Activated CD8-positive, alpha-beta T cell treated with anti-CD3 and anti-CD28 coated beads, Interleukin-2, amount 10 ng/mL, durations not matched to agents 7 days and 5 days (primary cell): ENCODE results near the gene CD70. TPM values are rescaled to one million over a fixed set of nuclear protein-coding genes. Genes with fewer than 3 reads are reported as not detected.
"Not testable (repeated sequence)": the region's sequence is repeated elsewhere in the genome, so short reads cannot be mapped to it uniquely, and the experiment has no call there.

ENCODE experiments used
- ATAC-seq: fragments of 150-1000 bp; cut with Tn5 transposase; one replicate; pipeline ENCODE4 v1.10.0; 2021; ENCODE audit warnings: moderate library complexity
- CTCF ChIA-PET: fragments of 350-600 bp; sonication (Branson Sonifier 250); formaldehyde crosslinking; loops from one replicate; lab custom pipeline; 2021; ENCODE audit warnings: antibody characterized with exemption; lab: Charles Lee
- POLR2A ChIA-PET: fragments of 350-600 bp; sonication (Branson Sonifier 250); formaldehyde crosslinking; loops from one replicate; lab custom pipeline; 2021; ENCODE audit warnings: antibody characterized with exemption; lab: Charles Lee
- DNase-seq: peaks from one replicate; pipeline ENCODE4 v3.0.0-alpha.2; 2020
- H3K27ac Mint-ChIP-seq: one replicate; pipeline ENCODE4 v1.8.0; 2021; ENCODE audit warnings: mild to moderate bottlenecking, mixed read lengths
- H3K27me3 Mint-ChIP-seq: one replicate; pipeline ENCODE4 v1.8.0; 2021; ENCODE audit warnings: low read depth, mixed read lengths
- H3K36me3 Mint-ChIP-seq: one replicate; pipeline ENCODE4 v1.8.0; 2021; ENCODE audit warnings: low read depth, mixed read lengths
- H3K4me1 Mint-ChIP-seq: one replicate; pipeline ENCODE4 v1.8.0; 2021; ENCODE audit warnings: low read depth, mixed read lengths
- H3K4me3 Mint-ChIP-seq: one replicate; pipeline ENCODE4 v1.8.0; 2021; ENCODE audit warnings: mild to moderate bottlenecking, mixed read lengths
- H3K9me3 Mint-ChIP-seq: one replicate; pipeline ENCODE4 v1.8.0; 2022; ENCODE audit warnings: mixed read lengths; ENCODE audit not compliant: insufficient read depth
- total RNA-seq, 2 experiments: library from RNA; stranded (reverse); gene quantifications; one replicate each; pipeline ENCODE4 v1.2.3, GENCODE V29; 2021

CD70 gene
- total RNA-seq, 2 experiments from 2014 or later: 16.9 to 17.3 TPM

GRCh38 chr19:6586056-6586455 lies 4.9 kb downstream of the CD70 start:
- H3K27me3 Mint-ChIP-seq: peaks cover 25% of the 10 kb centered on the region
- ChIA-PET CTCF (no interaction called here), POLR2A (interaction anchor here (0.6 kb wide), 1 partner anchor 8 kb away, joined by 3 read pairs; no protein-coding TSS in a partner anchor)
- no peaks in the 10 kb centered on the region for H3K9me3 Mint-ChIP-seq
- ATAC-seq: no peak
- no peak for DNase-seq
- no peak overlapping the region for H3K27ac Mint-ChIP-seq
- H3K4me1 Mint-ChIP-seq: peaks cover 46% of the 10 kb centered on the region
- H3K4me3 Mint-ChIP-seq: no peak overlapping the region
- peaks cover 18% of the 10 kb centered on the region for H3K36me3 Mint-ChIP-seq

GRCh38 chr19:6582515-6583484 lies 8.2 kb downstream of the CD70 start:
- not testable (repeated sequence) for H3K9me3 Mint-ChIP-seq, DNase-seq, ATAC-seq, H3K36me3 Mint-ChIP-seq, H3K4me3 Mint-ChIP-seq
- Mint-ChIP-seq H3K27ac (peak overlapping the region; percentile 18), H3K4me1 (peaks cover 26% of the 10 kb centered on the region), H3K27me3 (peaks cover 12% of the 10 kb centered on the region)
- ChIA-PET POLR2A (interaction anchor here (0.7 kb wide), 1 partner anchor 61 kb away, joined by 3 read pairs; no protein-coding TSS in a partner anchor), CTCF (interaction anchor here (1.1 kb wide), 1 partner anchor 24 kb away, joined by 3 read pairs; no protein-coding TSS in a partner anchor)

- H3K27me3 Mint-ChIP-seq: peaks cover 3% of the 10 kb centered on the region
- DNase-seq (no peak), ATAC-seq (no peak)
- no peak overlapping the region for H3K27ac Mint-ChIP-seq
- peaks cover 10% of the 10 kb centered on the region for H3K4me1 Mint-ChIP-seq
- CTCF ChIA-PET: no interaction called here
- peaks cover 3% of the 10 kb centered on the region for H3K36me3 Mint-ChIP-seq
- POLR2A ChIA-PET: no interaction called here
- no peak overlapping the region for H3K4me3 Mint-ChIP-seq
- no peaks in the 10 kb centered on the region for H3K9me3 Mint-ChIP-seq
Measured at GRCh38 chr19:6580313-6580712, 10.6 kb downstream of the CD70 start.

- ChIA-PET CTCF (no interaction called here), POLR2A (no interaction called here)
- no peak for DNase-seq
- Mint-ChIP-seq H3K4me1 (peaks cover 10% of the 10 kb centered on the region), H3K9me3 (no peaks in the 10 kb centered on the region), H3K27ac (no peak overlapping the region), H3K36me3 (peaks cover 3% of the 10 kb centered on the region), H3K4me3 (no peak overlapping the region), H3K27me3 (peaks cover 3% of the 10 kb centered on the region)
- ATAC-seq: no peak
Measured at GRCh38 chr19:6579450-6580178, 11.3 kb downstream of the CD70 start.

- POLR2A ChIA-PET: interaction anchor here (0.6 to 1.4 kb wide), 8 partner anchors 9 to 507 kb away, joined by 3 to 16 read pairs (median 3); partner anchors contain the start of gene TNFSF14
- H3K27me3 Mint-ChIP-seq: peaks cover 3% of the 10 kb centered on the region
- H3K36me3 Mint-ChIP-seq: no peaks in the 10 kb centered on the region
- CTCF ChIA-PET: interaction anchor here (1.0 to 1.4 kb wide), 2 partner anchors 54 to 285 kb away, joined by 3 to 4 read pairs; no protein-coding TSS in a partner anchor
- peaks cover 10% of the 10 kb centered on the region for H3K4me1 Mint-ChIP-seq
- ATAC-seq: peak; percentile 86
- no peak overlapping the region for H3K27ac Mint-ChIP-seq
- H3K4me3 Mint-ChIP-seq: no peak overlapping the region
- H3K9me3 Mint-ChIP-seq: no peaks in the 10 kb centered on the region
- DNase-seq: peak; percentile 56
Measured at GRCh38 chr19:6577476-6578125, 13.3 kb downstream of the CD70 start.

GRCh38 chr19:6576869-6577475 lies 14.0 kb downstream of the CD70 start:
- Mint-ChIP-seq H3K27me3 (peaks cover 5% of the 10 kb centered on the region), H3K36me3 (no peaks in the 10 kb centered on the region), H3K4me1 (peaks cover 10% of the 10 kb centered on the region), H3K9me3 (no peaks in the 10 kb centered on the region), H3K4me3 (no peak overlapping the region), H3K27ac (no peak overlapping the region)
- DNase-seq (no peak), ATAC-seq (no peak)
- ChIA-PET CTCF (interaction anchor here (1.0 to 1.4 kb wide), 2 partner anchors 55 to 286 kb away, joined by 3 to 4 read pairs; no protein-coding TSS in a partner anchor), POLR2A (interaction anchor here (0.6 to 1.4 kb wide), 7 partner anchors 11 to 508 kb away, joined by 3 to 16 read pairs (median 3); partner anchors contain the start of gene TNFSF14)

- no peak for DNase-seq
- H3K27ac Mint-ChIP-seq: no peak overlapping the region
- no peak overlapping the region for H3K4me3 Mint-ChIP-seq
- H3K36me3 Mint-ChIP-seq: no peaks in the 10 kb centered on the region
- H3K4me1 Mint-ChIP-seq: peaks cover 4% of the 10 kb centered on the region
- ChIA-PET POLR2A (interaction anchor here (0.6 kb wide), 1 partner anchor 18 kb away, joined by 3 read pairs; no protein-coding TSS in a partner anchor), CTCF (no interaction called here)
- H3K9me3 Mint-ChIP-seq: no peaks in the 10 kb centered on the region
- ATAC-seq: no peak
- H3K27me3 Mint-ChIP-seq: peaks cover 13% of the 10 kb centered on the region
Measured at GRCh38 chr19:6573350-6573749, 17.6 kb downstream of the CD70 start.

GRCh38 chr19:6572217-6572616 lies 18.7 kb downstream of the CD70 start:
- no peaks in the 10 kb centered on the region for H3K36me3 Mint-ChIP-seq
- ChIA-PET CTCF (no interaction called here), POLR2A (interaction anchor here (0.6 kb wide), 1 partner anchor 1049 kb away, joined by 4 read pairs; no protein-coding TSS in a partner anchor)
- peaks cover 13% of the 10 kb centered on the region for H3K27me3 Mint-ChIP-seq
- H3K9me3 Mint-ChIP-seq: no peaks in the 10 kb centered on the region
- H3K4me3 Mint-ChIP-seq: no peak overlapping the region
- DNase-seq (no peak), ATAC-seq (no peak)
- no peak overlapping the region for H3K27ac Mint-ChIP-seq
- H3K4me1 Mint-ChIP-seq: no peaks in the 10 kb centered on the region

- ChIA-PET POLR2A (no interaction called here), CTCF (interaction anchor here (1.0 kb wide), 2 partner anchors 19 to 63 kb away, joined by 3 read pairs; no protein-coding TSS in a partner anchor)
- Mint-ChIP-seq H3K9me3 (no peaks in the 10 kb centered on the region), H3K4me1 (no peaks in the 10 kb centered on the region), H3K36me3 (no peaks in the 10 kb centered on the region), H3K27ac (no peak overlapping the region), H3K4me3 (no peak overlapping the region), H3K27me3 (peaks cover 13% of the 10 kb centered on the region)
- ATAC-seq (no peak), DNase-seq (no peak)
Measured at GRCh38 chr19:6571167-6571566, 19.8 kb downstream of the CD70 start.

- Mint-ChIP-seq H3K4me3 (no peak overlapping the region), H3K4me1 (no peaks in the 10 kb centered on the region), H3K9me3 (no peaks in the 10 kb centered on the region), H3K27me3 (peaks cover 13% of the 10 kb centered on the region), H3K36me3 (no peaks in the 10 kb centered on the region), H3K27ac (no peak overlapping the region)
- no peak for DNase-seq
- ATAC-seq: no peak
- ChIA-PET POLR2A (no interaction called here), CTCF (interaction anchor here (1.0 kb wide), 2 partner anchors 19 to 63 kb away, joined by 3 read pairs; no protein-coding TSS in a partner anchor)
Measured at GRCh38 chr19:6570764-6571163, 20.2 kb downstream of the CD70 start.
